Ovary (tissue), 3 donors: ENCODE data around the gene CACNB2.

ENCODE experiments used
- EP300 ChIP-seq: sonication (generic); formaldehyde crosslinking; IDR thresholded peaks from one replicate; pipeline ENCODE4 v1.6.1; 2017; ENCODE audit warnings: antibody characterized with exemption
- POLR2A ChIP-seq: fragments of 450-650 bp; IDR thresholded peaks from one replicate; pipeline ENCODE4 v1.6.1; 2017; ENCODE audit warnings: antibody characterized with exemption, mild to moderate bottlenecking, moderate library complexity
- TF ChIP-seq, protein P1 (sequence below), 3 donors: fragments of 450-650 bp in 2 of 3; fragments of 200-600 bp in 1 of 3; IDR thresholded peaks; one replicate each; pipeline versions ENCODE4 v1.5.1 to v1.8.0; 2016 to 2022; ENCODE audit warnings: antibody characterized with exemption in 3 of 3, mild to moderate bottlenecking in 1 of 3
- donor health status: DM: no; HTN: no; CAD: no.

DNA sequence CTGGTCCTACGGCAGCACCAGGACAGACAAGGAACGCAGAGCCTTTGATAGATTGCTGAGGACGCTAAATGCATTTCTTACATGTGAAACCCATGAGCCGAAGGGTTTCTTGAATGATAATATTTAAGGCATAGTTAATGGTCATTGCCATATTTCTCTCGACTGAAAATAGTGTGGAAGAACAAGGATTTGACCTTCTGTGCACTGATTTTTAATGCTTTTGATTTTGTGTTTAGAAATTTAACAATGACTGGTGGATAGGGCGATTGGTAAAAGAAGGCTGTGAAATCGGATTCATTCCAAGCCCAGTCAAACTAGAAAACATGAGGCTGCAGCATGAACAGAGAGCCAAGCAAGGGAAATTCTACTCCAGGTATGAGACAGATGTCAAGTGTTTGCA is 360.4 kb downstream of the CACNB2 start:
- TF ChIP-seq, protein P1, sequence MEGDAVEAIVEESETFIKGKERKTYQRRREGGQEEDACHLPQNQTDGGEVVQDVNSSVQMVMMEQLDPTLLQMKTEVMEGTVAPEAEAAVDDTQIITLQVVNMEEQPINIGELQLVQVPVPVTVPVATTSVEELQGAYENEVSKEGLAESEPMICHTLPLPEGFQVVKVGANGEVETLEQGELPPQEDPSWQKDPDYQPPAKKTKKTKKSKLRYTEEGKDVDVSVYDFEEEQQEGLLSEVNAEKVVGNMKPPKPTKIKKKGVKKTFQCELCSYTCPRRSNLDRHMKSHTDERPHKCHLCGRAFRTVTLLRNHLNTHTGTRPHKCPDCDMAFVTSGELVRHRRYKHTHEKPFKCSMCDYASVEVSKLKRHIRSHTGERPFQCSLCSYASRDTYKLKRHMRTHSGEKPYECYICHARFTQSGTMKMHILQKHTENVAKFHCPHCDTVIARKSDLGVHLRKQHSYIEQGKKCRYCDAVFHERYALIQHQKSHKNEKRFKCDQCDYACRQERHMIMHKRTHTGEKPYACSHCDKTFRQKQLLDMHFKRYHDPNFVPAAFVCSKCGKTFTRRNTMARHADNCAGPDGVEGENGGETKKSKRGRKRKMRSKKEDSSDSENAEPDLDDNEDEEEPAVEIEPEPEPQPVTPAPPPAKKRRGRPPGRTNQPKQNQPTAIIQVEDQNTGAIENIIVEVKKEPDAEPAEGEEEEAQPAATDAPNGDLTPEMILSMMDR (IDR thresholded peaks at IDR 0.05), result no peak
- TF ChIP-seq EP300 (no peak), POLR2A (no peak)
